DOHH2 (cell line): ENCODE results near the gene FAM107A.

ENCODE experiments used
- EZH2phosphoT487 ChIP-seq: fragments of 200-600 bp; sonication (generic); IDR thresholded peaks from 2 replicates; pipeline ENCODE4 v1.6.1; 2017; ENCODE audit warnings: borderline replicate concordance, mild to moderate bottlenecking, antibody characterized with exemption, low read length, moderate library complexity, mixed read lengths
- TF ChIP-seq, protein P1 (sequence below): fragments of 200-600 bp; sonication (generic); IDR thresholded peaks from one replicate; pipeline ENCODE4 v1.5.1; 2014; ENCODE audit warnings: antibody characterized with exemption, mild to moderate bottlenecking, low read depth, low read length; ENCODE audit not compliant: poor library complexity, severe bottlenecking

DNA sequence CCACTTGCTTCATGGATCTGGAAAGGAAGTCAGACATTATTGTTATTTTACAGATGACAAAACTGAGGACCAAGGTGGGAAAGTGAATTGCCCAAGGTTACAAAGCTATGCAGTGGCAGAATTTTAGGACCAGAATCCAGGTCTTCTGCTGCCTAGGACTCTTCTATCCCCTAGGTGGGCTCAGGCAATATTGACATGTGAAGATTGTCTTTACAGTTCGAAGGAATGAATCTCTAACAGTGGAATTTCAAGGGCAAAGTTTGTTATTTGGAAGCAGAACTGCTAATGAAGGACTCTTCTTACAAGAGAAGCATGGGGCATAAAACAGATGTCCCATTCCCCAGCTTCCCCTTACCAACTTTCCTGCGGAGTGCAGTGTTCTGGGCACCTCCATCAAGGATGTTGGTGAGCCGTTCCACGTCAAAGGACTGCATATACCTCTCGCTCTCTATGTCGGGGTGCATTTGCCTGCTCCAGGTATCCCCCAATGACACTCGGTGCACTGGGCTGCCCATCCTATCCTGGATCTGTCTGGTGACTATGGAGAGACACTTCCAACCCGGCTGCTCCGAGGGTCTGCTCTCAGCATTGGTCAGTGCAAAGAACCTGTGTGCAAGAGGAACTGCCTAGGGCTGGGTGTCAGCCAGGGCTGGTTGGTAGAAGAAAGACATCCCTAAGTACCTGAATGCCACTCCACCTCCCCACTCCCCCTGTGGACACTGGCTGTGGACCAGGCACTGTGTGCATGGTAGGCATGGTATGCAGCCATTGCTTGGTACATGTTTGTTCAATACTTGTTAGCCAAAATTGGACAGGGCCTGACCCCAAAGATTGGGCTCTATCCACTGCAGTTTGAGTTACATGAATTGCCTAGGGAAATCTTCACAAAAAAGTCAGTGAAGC, 42.3 kb downstream of the FAM107A start:
- TF ChIP-seq, protein P1, sequence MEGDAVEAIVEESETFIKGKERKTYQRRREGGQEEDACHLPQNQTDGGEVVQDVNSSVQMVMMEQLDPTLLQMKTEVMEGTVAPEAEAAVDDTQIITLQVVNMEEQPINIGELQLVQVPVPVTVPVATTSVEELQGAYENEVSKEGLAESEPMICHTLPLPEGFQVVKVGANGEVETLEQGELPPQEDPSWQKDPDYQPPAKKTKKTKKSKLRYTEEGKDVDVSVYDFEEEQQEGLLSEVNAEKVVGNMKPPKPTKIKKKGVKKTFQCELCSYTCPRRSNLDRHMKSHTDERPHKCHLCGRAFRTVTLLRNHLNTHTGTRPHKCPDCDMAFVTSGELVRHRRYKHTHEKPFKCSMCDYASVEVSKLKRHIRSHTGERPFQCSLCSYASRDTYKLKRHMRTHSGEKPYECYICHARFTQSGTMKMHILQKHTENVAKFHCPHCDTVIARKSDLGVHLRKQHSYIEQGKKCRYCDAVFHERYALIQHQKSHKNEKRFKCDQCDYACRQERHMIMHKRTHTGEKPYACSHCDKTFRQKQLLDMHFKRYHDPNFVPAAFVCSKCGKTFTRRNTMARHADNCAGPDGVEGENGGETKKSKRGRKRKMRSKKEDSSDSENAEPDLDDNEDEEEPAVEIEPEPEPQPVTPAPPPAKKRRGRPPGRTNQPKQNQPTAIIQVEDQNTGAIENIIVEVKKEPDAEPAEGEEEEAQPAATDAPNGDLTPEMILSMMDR: no peak
- no peak for TF ChIP-seq EZH2phosphoT487
